WTC11 (cell line): ENCODE data around the gene PCSK1N. TPM values are rescaled to one million over a fixed set of nuclear protein-coding genes. Genes with fewer than 3 reads are reported as not detected.

ENCODE experiments used
- CBFB ChIP-seq: sonication (generic); formaldehyde crosslinking; IDR thresholded peaks from 2 replicates; pipeline ENCODE4 v1.8.1; 2022; ENCODE audit warnings: mild to moderate bottlenecking, low read depth, missing genetic modification reagents
- CREB1 ChIP-seq: sonication (generic); formaldehyde crosslinking; IDR thresholded peaks from 2 replicates; pipeline ENCODE4 v1.8.0; 2023; ENCODE audit warnings: mild to moderate bottlenecking, missing genetic modification reagents
- CREM ChIP-seq: sonication (generic); formaldehyde crosslinking; IDR thresholded peaks from 2 replicates; pipeline ENCODE4 v1.8.1; 2022; ENCODE audit warnings: mild to moderate bottlenecking, missing genetic modification reagents, moderate library complexity
- FOXK1 ChIP-seq: sonication (generic); formaldehyde crosslinking; IDR thresholded peaks from 2 replicates; pipeline ENCODE4 v1.8.0; 2022; ENCODE audit warnings: mild to moderate bottlenecking, moderate library complexity, missing genetic modification reagents
- GRHL2 ChIP-seq: fragments of 250-450 bp; sonication (Bioruptor Pico); IDR thresholded peaks from 2 replicates; pipeline ENCODE4 v1.8.0; 2022; ENCODE audit warnings: mild to moderate bottlenecking, moderate library complexity; ENCODE audit not compliant: insufficient replicate concordance, severe bottlenecking
- IRF2 ChIP-seq: sonication (generic); formaldehyde crosslinking; IDR thresholded peaks from 2 replicates; pipeline ENCODE4 v1.8.0; 2022; ENCODE audit warnings: low read depth, missing genetic modification reagents, borderline replicate concordance
- JUN ChIP-seq: sonication (generic); formaldehyde crosslinking; IDR thresholded peaks from 2 replicates; pipeline ENCODE4 v1.8.0; 2023; ENCODE audit warnings: mild to moderate bottlenecking, missing genetic modification reagents
- MXD4 ChIP-seq: fragments of 250-450 bp; sonication (Bioruptor Pico); IDR thresholded peaks from 2 replicates; pipeline ENCODE4 v1.8.0; 2021; ENCODE audit warnings: mild to moderate bottlenecking, moderate library complexity, borderline replicate concordance
- NFATC4 ChIP-seq: fragments of 250-450 bp; sonication (Bioruptor Pico); IDR thresholded peaks from 2 replicates; pipeline ENCODE4 v1.9.0; 2021; ENCODE audit warnings: mild to moderate bottlenecking
- NFE2L1 ChIP-seq: sonication (generic); formaldehyde crosslinking; IDR thresholded peaks from 2 replicates; pipeline ENCODE4 v1.8.1; 2023; ENCODE audit warnings: missing genetic modification reagents
- RELA ChIP-seq: sonication (generic); formaldehyde crosslinking; IDR thresholded peaks from 2 replicates; pipeline ENCODE4 v1.8.1; 2022; ENCODE audit warnings: missing genetic modification reagents, mild to moderate bottlenecking, borderline replicate concordance
- ZBTB21 ChIP-seq: sonication (generic); formaldehyde crosslinking; IDR thresholded peaks from 2 replicates; pipeline ENCODE4 v1.8.1; 2023; ENCODE audit warnings: mild to moderate bottlenecking, missing genetic modification reagents, borderline replicate concordance
- ZNF138 ChIP-seq: sonication (generic); formaldehyde crosslinking; conservative IDR thresholded peaks from 2 replicates; pipeline ENCODE4 v1.8.1; 2022; ENCODE audit warnings: mild to moderate bottlenecking, moderate library complexity, missing genetic modification reagents
- ZNF232 ChIP-seq: sonication (generic); formaldehyde crosslinking; IDR thresholded peaks from 2 replicates; pipeline ENCODE4 v1.8.0; 2022; ENCODE audit warnings: mild to moderate bottlenecking, missing genetic modification reagents
- ZNF317 ChIP-seq: sonication (generic); formaldehyde crosslinking; IDR thresholded peaks from 2 replicates; pipeline ENCODE4 v1.8.1; 2023; ENCODE audit warnings: low read depth, mild to moderate bottlenecking, moderate library complexity, missing genetic modification reagents, borderline replicate concordance
- ZNF416 ChIP-seq: fragments of 250-450 bp; sonication (Bioruptor Pico); IDR thresholded peaks from 2 replicates; pipeline ENCODE4 v1.9.0; 2021; ENCODE audit warnings: mild to moderate bottlenecking, inconsistent platforms
- ZNF423 ChIP-seq: fragments of 250-450 bp; sonication (Bioruptor Pico); IDR thresholded peaks from 2 replicates; pipeline ENCODE4 v2.1.2; 2022; ENCODE audit warnings: mild to moderate bottlenecking, moderate library complexity
- total RNA-seq: library from RNA; stranded (reverse); gene quantifications from 3 replicates; pipeline ENCODE4 v1.2.3, GENCODE V29; 2021
- TF ChIP-seq, protein P1 (sequence below): sonication (generic); formaldehyde crosslinking; IDR thresholded peaks from 2 replicates; pipeline ENCODE4 v1.8.0; 2023; ENCODE audit warnings: missing genetic modification reagents, mild to moderate bottlenecking, borderline replicate concordance
- TF ChIP-seq, protein P2 (sequence below): sonication (generic); formaldehyde crosslinking; IDR thresholded peaks from 2 replicates; pipeline ENCODE4 v1.8.0; 2022; ENCODE audit warnings: mild to moderate bottlenecking, missing genetic modification reagents
- TF ChIP-seq, protein P3 (sequence below): fragments of 250-450 bp; sonication (Bioruptor Pico); IDR thresholded peaks from 2 replicates; pipeline ENCODE4 v1.9.0; 2021; ENCODE audit warnings: mild to moderate bottlenecking, borderline replicate concordance
- TF ChIP-seq, protein P4 (sequence below): sonication (generic); formaldehyde crosslinking; IDR thresholded peaks from 2 replicates; pipeline ENCODE4 v1.8.0; 2022; ENCODE audit warnings: mild to moderate bottlenecking, missing genetic modification reagents
- TF ChIP-seq, protein P5 (sequence below): sonication (generic); formaldehyde crosslinking; IDR thresholded peaks from 2 replicates; pipeline ENCODE4 v1.8.0; 2023; ENCODE audit warnings: missing genetic modification reagents
- TF ChIP-seq, protein P6 (sequence below): fragments of 250-450 bp; sonication (Bioruptor Pico); conservative IDR thresholded peaks from 2 replicates; pipeline ENCODE4 v1.9.0; 2021; ENCODE audit warnings: mild to moderate bottlenecking

The PCSK1N gene
- total RNA-seq, 1 experiment from 2014 or later = 7.5 TPM

DNA sequence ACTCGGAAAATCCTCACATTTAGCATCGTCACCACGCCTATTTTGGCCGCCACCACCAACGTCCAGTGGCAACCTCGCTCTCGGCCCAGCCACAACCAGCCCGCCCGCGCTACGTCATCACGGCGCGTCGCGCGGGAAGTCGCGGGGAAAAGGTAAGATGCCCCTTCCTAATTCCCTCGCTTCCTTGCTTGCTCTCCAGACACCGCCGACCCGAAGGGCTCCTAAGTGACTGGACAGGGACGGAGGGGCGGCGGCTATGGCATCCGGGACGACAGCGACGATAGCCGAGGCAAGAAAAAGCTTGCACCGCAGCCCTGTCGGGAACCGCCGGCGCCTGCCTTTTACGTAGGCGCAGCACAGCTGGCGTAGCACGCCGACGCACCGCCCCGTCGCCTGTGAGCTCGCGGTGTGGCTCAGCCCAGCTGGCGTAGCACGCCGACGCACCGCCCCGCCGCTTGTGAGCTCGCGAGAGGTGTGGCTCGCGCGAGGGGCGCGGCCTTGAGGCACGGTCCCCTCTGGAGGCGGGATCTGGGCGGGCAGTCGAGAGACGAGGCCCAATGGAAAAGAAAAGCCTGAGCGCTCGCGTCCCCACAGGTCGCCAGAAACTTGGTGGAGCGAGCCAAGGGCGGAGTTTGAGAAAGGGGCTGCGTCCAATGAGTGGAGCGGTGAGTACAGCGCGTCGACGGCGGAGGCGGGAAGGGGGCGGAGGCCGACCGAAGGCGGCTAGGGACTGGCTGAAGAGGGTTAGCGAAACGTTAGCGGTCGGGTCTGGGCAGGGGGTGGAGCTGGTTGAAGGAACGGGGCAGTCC, 33.9 kb downstream of the PCSK1N start, which contains the start of gene HDAC6 (continued):
- TF ChIP-seq, protein P1, sequence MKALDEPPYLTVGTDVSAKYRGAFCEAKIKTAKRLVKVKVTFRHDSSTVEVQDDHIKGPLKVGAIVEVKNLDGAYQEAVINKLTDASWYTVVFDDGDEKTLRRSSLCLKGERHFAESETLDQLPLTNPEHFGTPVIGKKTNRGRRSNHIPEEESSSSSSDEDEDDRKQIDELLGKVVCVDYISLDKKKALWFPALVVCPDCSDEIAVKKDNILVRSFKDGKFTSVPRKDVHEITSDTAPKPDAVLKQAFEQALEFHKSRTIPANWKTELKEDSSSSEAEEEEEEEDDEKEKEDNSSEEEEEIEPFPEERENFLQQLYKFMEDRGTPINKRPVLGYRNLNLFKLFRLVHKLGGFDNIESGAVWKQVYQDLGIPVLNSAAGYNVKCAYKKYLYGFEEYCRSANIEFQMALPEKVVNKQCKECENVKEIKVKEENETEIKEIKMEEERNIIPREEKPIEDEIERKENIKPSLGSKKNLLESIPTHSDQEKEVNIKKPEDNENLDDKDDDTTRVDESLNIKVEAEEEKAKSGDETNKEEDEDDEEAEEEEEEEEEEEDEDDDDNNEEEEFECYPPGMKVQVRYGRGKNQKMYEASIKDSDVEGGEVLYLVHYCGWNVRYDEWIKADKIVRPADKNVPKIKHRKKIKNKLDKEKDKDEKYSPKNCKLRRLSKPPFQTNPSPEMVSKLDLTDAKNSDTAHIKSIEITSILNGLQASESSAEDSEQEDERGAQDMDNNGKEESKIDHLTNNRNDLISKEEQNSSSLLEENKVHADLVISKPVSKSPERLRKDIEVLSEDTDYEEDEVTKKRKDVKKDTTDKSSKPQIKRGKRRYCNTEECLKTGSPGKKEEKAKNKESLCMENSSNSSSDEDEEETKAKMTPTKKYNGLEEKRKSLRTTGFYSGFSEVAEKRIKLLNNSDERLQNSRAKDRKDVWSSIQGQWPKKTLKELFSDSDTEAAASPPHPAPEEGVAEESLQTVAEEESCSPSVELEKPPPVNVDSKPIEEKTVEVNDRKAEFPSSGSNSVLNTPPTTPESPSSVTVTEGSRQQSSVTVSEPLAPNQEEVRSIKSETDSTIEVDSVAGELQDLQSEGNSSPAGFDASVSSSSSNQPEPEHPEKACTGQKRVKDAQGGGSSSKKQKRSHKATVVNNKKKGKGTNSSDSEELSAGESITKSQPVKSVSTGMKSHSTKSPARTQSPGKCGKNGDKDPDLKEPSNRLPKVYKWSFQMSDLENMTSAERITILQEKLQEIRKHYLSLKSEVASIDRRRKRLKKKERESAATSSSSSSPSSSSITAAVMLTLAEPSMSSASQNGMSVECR = no peak
- TF ChIP-seq FOXK1 = peak; percentile 83
- TF ChIP-seq ZNF423 (CRISPR knock-in tag) = no peak
- no peak for TF ChIP-seq ZNF232
- TF ChIP-seq ZNF138 (CRISPR knock-in tag) = no peak
- TF ChIP-seq ZNF416 (CRISPR knock-in tag) = no peak
- TF ChIP-seq, protein P2, sequence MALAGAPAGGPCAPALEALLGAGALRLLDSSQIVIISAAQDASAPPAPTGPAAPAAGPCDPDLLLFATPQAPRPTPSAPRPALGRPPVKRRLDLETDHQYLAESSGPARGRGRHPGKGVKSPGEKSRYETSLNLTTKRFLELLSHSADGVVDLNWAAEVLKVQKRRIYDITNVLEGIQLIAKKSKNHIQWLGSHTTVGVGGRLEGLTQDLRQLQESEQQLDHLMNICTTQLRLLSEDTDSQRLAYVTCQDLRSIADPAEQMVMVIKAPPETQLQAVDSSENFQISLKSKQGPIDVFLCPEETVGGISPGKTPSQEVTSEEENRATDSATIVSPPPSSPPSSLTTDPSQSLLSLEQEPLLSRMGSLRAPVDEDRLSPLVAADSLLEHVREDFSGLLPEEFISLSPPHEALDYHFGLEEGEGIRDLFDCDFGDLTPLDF = no peak
- no peak for TF ChIP-seq IRF2 (CRISPR knock-in tag)
- TF ChIP-seq, protein P3, sequence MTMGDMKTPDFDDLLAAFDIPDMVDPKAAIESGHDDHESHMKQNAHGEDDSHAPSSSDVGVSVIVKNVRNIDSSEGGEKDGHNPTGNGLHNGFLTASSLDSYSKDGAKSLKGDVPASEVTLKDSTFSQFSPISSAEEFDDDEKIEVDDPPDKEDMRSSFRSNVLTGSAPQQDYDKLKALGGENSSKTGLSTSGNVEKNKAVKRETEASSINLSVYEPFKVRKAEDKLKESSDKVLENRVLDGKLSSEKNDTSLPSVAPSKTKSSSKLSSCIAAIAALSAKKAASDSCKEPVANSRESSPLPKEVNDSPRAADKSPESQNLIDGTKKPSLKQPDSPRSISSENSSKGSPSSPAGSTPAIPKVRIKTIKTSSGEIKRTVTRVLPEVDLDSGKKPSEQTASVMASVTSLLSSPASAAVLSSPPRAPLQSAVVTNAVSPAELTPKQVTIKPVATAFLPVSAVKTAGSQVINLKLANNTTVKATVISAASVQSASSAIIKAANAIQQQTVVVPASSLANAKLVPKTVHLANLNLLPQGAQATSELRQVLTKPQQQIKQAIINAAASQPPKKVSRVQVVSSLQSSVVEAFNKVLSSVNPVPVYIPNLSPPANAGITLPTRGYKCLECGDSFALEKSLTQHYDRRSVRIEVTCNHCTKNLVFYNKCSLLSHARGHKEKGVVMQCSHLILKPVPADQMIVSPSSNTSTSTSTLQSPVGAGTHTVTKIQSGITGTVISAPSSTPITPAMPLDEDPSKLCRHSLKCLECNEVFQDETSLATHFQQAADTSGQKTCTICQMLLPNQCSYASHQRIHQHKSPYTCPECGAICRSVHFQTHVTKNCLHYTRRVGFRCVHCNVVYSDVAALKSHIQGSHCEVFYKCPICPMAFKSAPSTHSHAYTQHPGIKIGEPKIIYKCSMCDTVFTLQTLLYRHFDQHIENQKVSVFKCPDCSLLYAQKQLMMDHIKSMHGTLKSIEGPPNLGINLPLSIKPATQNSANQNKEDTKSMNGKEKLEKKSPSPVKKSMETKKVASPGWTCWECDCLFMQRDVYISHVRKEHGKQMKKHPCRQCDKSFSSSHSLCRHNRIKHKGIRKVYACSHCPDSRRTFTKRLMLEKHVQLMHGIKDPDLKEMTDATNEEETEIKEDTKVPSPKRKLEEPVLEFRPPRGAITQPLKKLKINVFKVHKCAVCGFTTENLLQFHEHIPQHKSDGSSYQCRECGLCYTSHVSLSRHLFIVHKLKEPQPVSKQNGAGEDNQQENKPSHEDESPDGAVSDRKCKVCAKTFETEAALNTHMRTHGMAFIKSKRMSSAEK (CRISPR knock-in tag) = no peak
- TF ChIP-seq, protein P4, sequence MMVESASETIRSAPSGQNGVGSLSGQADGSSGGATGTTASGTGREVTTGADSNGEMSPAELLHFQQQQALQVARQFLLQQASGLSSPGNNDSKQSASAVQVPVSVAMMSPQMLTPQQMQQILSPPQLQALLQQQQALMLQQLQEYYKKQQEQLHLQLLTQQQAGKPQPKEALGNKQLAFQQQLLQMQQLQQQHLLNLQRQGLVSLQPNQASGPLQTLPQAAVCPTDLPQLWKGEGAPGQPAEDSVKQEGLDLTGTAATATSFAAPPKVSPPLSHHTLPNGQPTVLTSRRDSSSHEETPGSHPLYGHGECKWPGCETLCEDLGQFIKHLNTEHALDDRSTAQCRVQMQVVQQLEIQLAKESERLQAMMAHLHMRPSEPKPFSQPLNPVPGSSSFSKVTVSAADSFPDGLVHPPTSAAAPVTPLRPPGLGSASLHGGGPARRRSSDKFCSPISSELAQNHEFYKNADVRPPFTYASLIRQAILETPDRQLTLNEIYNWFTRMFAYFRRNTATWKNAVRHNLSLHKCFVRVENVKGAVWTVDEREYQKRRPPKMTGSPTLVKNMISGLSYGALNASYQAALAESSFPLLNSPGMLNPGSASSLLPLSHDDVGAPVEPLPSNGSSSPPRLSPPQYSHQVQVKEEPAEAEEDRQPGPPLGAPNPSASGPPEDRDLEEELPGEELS (CRISPR knock-in tag) = no peak
- no peak for TF ChIP-seq JUN (CRISPR knock-in tag)
- no peak for TF ChIP-seq NFATC4 (CRISPR knock-in tag)
- no peak for TF ChIP-seq ZNF317 (CRISPR knock-in tag)
- TF ChIP-seq CBFB = no peak
- no peak for TF ChIP-seq ZBTB21
- TF ChIP-seq, protein P5, sequence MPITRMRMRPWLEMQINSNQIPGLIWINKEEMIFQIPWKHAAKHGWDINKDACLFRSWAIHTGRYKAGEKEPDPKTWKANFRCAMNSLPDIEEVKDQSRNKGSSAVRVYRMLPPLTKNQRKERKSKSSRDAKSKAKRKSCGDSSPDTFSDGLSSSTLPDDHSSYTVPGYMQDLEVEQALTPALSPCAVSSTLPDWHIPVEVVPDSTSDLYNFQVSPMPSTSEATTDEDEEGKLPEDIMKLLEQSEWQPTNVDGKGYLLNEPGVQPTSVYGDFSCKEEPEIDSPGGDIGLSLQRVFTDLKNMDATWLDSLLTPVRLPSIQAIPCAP (CRISPR knock-in tag) = no peak
- TF ChIP-seq GRHL2 = no peak
- TF ChIP-seq NFE2L1 (CRISPR knock-in tag) = no peak
- peak; percentile 98 for TF ChIP-seq CREM (CRISPR knock-in tag)
- peak; percentile 74; the same call in 1 of the 2 replicates for TF ChIP-seq CREB1 (CRISPR knock-in tag)
- TF ChIP-seq, protein P6, sequence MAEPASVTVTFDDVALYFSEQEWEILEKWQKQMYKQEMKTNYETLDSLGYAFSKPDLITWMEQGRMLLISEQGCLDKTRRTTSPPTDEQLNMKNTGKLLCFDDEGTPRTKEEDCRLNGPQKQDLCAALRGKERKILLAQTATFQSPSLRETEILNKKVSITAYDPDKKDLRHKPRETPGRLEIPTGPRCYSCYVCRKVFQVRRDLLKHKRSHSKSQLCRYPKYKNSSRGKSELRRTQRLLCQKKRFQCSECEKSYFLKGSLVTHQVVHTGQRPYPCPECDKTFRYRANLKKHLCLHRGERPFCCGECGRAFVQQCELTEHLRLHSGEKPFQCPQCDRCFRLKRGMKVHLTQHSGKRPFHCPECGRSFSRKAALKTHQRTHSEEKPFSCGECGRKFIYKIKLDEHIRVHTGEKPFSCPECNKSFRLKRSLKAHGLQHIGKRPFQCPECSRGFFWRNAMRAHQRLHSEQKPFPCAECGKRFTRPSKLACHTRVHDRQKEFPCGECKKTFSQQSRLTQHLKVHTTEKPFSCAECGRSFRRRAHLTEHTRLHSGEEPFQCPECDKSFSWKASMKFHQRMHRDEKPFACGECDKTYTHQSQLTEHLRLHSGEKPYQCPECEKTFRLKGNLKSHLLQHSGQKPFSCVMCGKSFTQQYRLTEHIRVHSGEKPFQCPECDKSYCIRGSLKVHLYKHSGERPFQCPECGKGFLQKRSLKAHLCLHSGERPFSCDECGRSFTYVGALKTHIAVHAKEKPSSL (CRISPR knock-in tag) = no peak
- TF ChIP-seq MXD4 = no peak
- no peak for TF ChIP-seq RELA
